GM23338 (cell line): ENCODE results near the gene ALB. TPM values are rescaled to one million over a fixed set of nuclear protein-coding genes. Genes with fewer than 3 reads are reported as not detected.

Experiments used
- ATAC-seq: fragments of 200-7000 bp; cut with Tn5 transposase; 3 replicates; pipeline ENCODE4 v1.9.1; 2020
- DNase-seq: peaks from one replicate; pipeline ENCODE4 v3.0.0-alpha.2; 2015; ENCODE audit warnings: low spot score
- H2AFZ ChIP-seq: fragments of 200-600 bp; sonication (generic); 2 replicates; pipeline ENCODE4 v1.8.0; 2016; ENCODE audit warnings: antibody characterized with exemption, mild to moderate bottlenecking, moderate library complexity
- H3F3A ChIP-seq: fragments of 200-600 bp; sonication (generic); replicated peaks from 2 replicates; pipeline ENCODE4 v1.8.0; 2017; ENCODE audit warnings: antibody characterized with exemption, mixed run types, low read depth
- H3K27ac ChIP-seq: fragments of 200-600 bp; sonication (generic); 2 replicates; pipeline ENCODE4 v1.6.1; 2016; ENCODE audit warnings: low read depth
- H3K27me3 ChIP-seq: fragments of 200-600 bp; sonication (generic); 2 replicates; pipeline ENCODE4 v1.8.0; 2016; ENCODE audit warnings: mild to moderate bottlenecking, mixed run types, moderate library complexity; ENCODE audit not compliant: insufficient read depth
- H3K36me3 ChIP-seq: fragments of 200-600 bp; sonication (generic); 2 replicates; pipeline ENCODE4 v1.8.0; 2016; ENCODE audit warnings: mild to moderate bottlenecking; ENCODE audit not compliant: insufficient read depth
- H3K4me1 ChIP-seq: fragments of 200-600 bp; sonication (generic); 2 replicates; pipeline ENCODE4 v1.8.0; 2016; ENCODE audit warnings: mild to moderate bottlenecking, moderate library complexity; ENCODE audit not compliant: insufficient read depth
- H3K4me2 ChIP-seq: fragments of 200-600 bp; sonication (generic); 2 replicates; pipeline ENCODE4 v1.7.1; 2017; ENCODE audit warnings: mixed run types
- H3K4me3 ChIP-seq: fragments of 200-600 bp; sonication (generic); 2 replicates; pipeline ENCODE4 v1.6.1; 2016; ENCODE audit warnings: mixed run types
- H3K79me2 ChIP-seq: fragments of 200-600 bp; sonication (generic); replicated peaks from 2 replicates; pipeline ENCODE4 v1.8.0; 2017; ENCODE audit warnings: mild to moderate bottlenecking; ENCODE audit not compliant: insufficient read depth
- H3K9me2 ChIP-seq: fragments of 200-600 bp; sonication (generic); 2 replicates; pipeline ENCODE4 v1.8.0; 2017; ENCODE audit not compliant: insufficient read depth
- H4K20me1 ChIP-seq: fragments of 200-600 bp; sonication (generic); replicated peaks from 2 replicates; pipeline ENCODE4 v1.8.0; 2017; ENCODE audit warnings: mild to moderate bottlenecking; ENCODE audit not compliant: insufficient read depth
- H3K27ac Mint-ChIP-seq: 2 replicates; pipeline ENCODE4 v1.8.0; 2020; ENCODE audit warnings: inconsistent platforms, mild to moderate bottlenecking, moderate library complexity, mixed read lengths
- H3K27me3 Mint-ChIP-seq: 3 replicates; pipeline ENCODE4 v1.8.0; 2022; ENCODE audit warnings: low read depth, mild to moderate bottlenecking, moderate library complexity, mixed read lengths, inconsistent platforms; ENCODE audit not compliant: insufficient read depth, poor library complexity
- H3K36me3 Mint-ChIP-seq: 3 replicates; pipeline ENCODE4 v1.8.0; 2021; ENCODE audit warnings: low read depth, mild to moderate bottlenecking, inconsistent platforms, moderate library complexity, mixed read lengths
- H3K4me1 Mint-ChIP-seq: 3 replicates; pipeline ENCODE4 v1.8.0; 2020; ENCODE audit warnings: mild to moderate bottlenecking, inconsistent platforms, mixed read lengths
- H3K4me3 Mint-ChIP-seq: 3 replicates; pipeline ENCODE4 v1.8.0; 2021; ENCODE audit warnings: moderate library complexity, mild to moderate bottlenecking, inconsistent platforms, mixed read lengths
- H3K9me3 Mint-ChIP-seq: 3 replicates; pipeline ENCODE4 v1.8.0; 2020; ENCODE audit warnings: moderate library complexity, mild to moderate bottlenecking, inconsistent platforms, mixed read lengths
- CREB1 ChIP-seq: fragments of 250-450 bp; sonication (Bioruptor Pico); IDR thresholded peaks from 2 replicates; pipeline ENCODE4 v1.5.0; 2020; ENCODE audit warnings: low read depth, mild to moderate bottlenecking, moderate library complexity
- CTCF ChIP-seq, 2 experiments: fragments of 200-600 bp in 1 of 2; sonication (generic) in 1 of 2; conservative IDR thresholded peaks; 2 replicates each; pipeline versions ENCODE4 v1.5.1 to v1.6.1; 2016 to 2017; ENCODE audit warnings: antibody characterized with exemption in 2 of 2, low read depth in 2 of 2, mild to moderate bottlenecking in 2 of 2, moderate library complexity in 1 of 2
- EZH2 ChIP-seq: fragments of 200-600 bp; sonication (generic); IDR thresholded peaks from one replicate; pipeline ENCODE4 v1.8.0; 2017; ENCODE audit warnings: antibody characterized with exemption, mild to moderate bottlenecking, low read depth; ENCODE audit not compliant: unreplicated experiment
- EZH2phosphoT487 ChIP-seq: fragments of 200-600 bp; sonication (generic); IDR thresholded peaks from one replicate; pipeline ENCODE4 v1.8.1; 2018; ENCODE audit warnings: antibody characterized with exemption; ENCODE audit not compliant: unreplicated experiment
- JUNB ChIP-seq: IDR thresholded peaks from one replicate; pipeline ENCODE4 v1.6.1; 2016; ENCODE audit warnings: antibody characterized with exemption; ENCODE audit not compliant: unreplicated experiment
- NANOG ChIP-seq: IDR thresholded peaks from 2 replicates; pipeline ENCODE4 v1.6.1; 2016; ENCODE audit warnings: antibody characterized with exemption, borderline replicate concordance
- POLR2AphosphoS5 ChIP-seq: IDR thresholded peaks from 2 replicates; pipeline ENCODE4 v1.6.1; 2016; ENCODE audit warnings: antibody characterized with exemption, low read depth
- REST ChIP-seq: IDR thresholded peaks from one replicate; pipeline ENCODE4 v1.6.1; 2018; ENCODE audit warnings: antibody characterized with exemption; ENCODE audit not compliant: unreplicated experiment
- STAT1 ChIP-seq: IDR thresholded peaks from one replicate; pipeline ENCODE4 v1.6.1; 2016; ENCODE audit warnings: antibody characterized with exemption; ENCODE audit not compliant: unreplicated experiment
- ZNF114 ChIP-seq: fragments of 250-450 bp; sonication (Bioruptor Pico); IDR thresholded peaks from 2 replicates; pipeline ENCODE4 v1.5.0; 2020; ENCODE audit warnings: mild to moderate bottlenecking, moderate library complexity
- ZNF331 ChIP-seq: fragments of 250-450 bp; sonication (Bioruptor Pico); IDR thresholded peaks from 2 replicates; pipeline ENCODE4 v1.5.0; 2020; ENCODE audit warnings: low read depth, mild to moderate bottlenecking, moderate library complexity
- ZNF462 ChIP-seq: fragments of 250-450 bp; sonication (Bioruptor Pico); IDR thresholded peaks from 2 replicates; pipeline ENCODE4 v1.5.0; 2020; ENCODE audit warnings: mild to moderate bottlenecking, moderate library complexity
- polyA plus RNA-seq: library from polyadenylated mRNA; unstranded; fragments of >200 nt; fragmentation: Nextera tagmentation; extraction: Ambion mirVana; gene quantifications from 2 replicates; pipeline ENCODE4 v1.2.1, GENCODE V29; 2016
- total RNA-seq: library from RNA; depleted of rRNA; stranded (reverse); fragments of >200 nt; shearing (Covaris generic); gene quantifications from 2 replicates; pipeline ENCODE4 v1.2.3, GENCODE V29; 2014
- TF ChIP-seq, protein P1 (sequence below): IDR thresholded peaks from 2 replicates; pipeline ENCODE4 v1.6.1; 2016; ENCODE audit warnings: antibody characterized with exemption

ALB gene
- total and polyA plus RNA-seq, 2 experiments from 2014 or later: not detected

DNA sequence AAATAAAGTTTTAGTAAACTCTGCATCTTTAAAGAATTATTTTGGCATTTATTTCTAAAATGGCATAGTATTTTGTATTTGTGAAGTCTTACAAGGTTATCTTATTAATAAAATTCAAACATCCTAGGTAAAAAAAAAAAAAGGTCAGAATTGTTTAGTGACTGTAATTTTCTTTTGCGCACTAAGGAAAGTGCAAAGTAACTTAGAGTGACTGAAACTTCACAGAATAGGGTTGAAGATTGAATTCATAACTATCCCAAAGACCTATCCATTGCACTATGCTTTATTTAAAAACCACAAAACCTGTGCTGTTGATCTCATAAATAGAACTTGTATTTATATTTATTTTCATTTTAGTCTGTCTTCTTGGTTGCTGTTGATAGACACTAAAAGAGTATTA lies 370 bp downstream of the ALB start:
- H3K4me2 ChIP-seq: no peak overlapping the region
- DNase-seq (no peak), ATAC-seq (no peak)
- Mint-ChIP-seq H3K27me3 (no peaks in the 10 kb centered on the region), H3K36me3 (no peaks in the 10 kb centered on the region), H3K4me3 (no peak overlapping the region), H3K9me3 (no peaks in the 10 kb centered on the region), H3K4me1 (peaks cover 10% of the 10 kb centered on the region; the same call in 2 of the 3 replicates), H3K27ac (no peak overlapping the region)
- TF ChIP-seq CREB1 (CRISPR knock-in tag) (no peak), REST (no peak), ZNF331 (CRISPR knock-in tag) (no peak), NANOG (no peak), JUNB (no peak), STAT1 (no peak), CTCF (conservative IDR thresholded peaks at IDR 0.05; ENCODE audit: low read depth in 2 of 2) (no peak), POLR2AphosphoS5 (no peak), ZNF114 (CRISPR knock-in tag) (no peak), EZH2 (no peak), EZH2phosphoT487 (no peak), ZNF462 (CRISPR knock-in tag) (no peak)
- TF ChIP-seq, protein P1, sequence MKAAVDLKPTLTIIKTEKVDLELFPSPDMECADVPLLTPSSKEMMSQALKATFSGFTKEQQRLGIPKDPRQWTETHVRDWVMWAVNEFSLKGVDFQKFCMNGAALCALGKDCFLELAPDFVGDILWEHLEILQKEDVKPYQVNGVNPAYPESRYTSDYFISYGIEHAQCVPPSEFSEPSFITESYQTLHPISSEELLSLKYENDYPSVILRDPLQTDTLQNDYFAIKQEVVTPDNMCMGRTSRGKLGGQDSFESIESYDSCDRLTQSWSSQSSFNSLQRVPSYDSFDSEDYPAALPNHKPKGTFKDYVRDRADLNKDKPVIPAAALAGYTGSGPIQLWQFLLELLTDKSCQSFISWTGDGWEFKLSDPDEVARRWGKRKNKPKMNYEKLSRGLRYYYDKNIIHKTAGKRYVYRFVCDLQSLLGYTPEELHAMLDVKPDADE: no peak
- H3K79me2 ChIP-seq: no peaks in the 10 kb centered on the region
- H2AFZ ChIP-seq: no peak overlapping the region
- no peaks in the 10 kb centered on the region for H3K36me3 ChIP-seq
- H3K4me1 ChIP-seq: peaks cover 17% of the 10 kb centered on the region
- H3K9me2 ChIP-seq: no peaks in the 10 kb centered on the region
- H3F3A ChIP-seq: no peaks in the 10 kb centered on the region
- H4K20me1 ChIP-seq: no peaks in the 10 kb centered on the region
- H3K27me3 ChIP-seq: no peaks in the 10 kb centered on the region
- H3K27ac ChIP-seq: no peak overlapping the region
- H3K4me3 ChIP-seq: no peak overlapping the region
